Glutamatergic neuron (in vitro differentiated cells): ENCODE measurements around the gene RPL14. TPM values are rescaled to one million over a fixed set of nuclear protein-coding genes. Genes with fewer than 3 reads are reported as not detected.
A peak's percentile ranks its signal among the peaks of the same experiment; 100 is the strongest.
"Not testable (repeated sequence)": the region's sequence is repeated elsewhere in the genome, so short reads cannot be mapped to it uniquely, and the experiment has no call there.

ENCODE experiments used
- DNase-seq: peaks from one replicate; pipeline ENCODE4 v3.0.0; 2022
- H3K27ac Mint-ChIP-seq: one replicate; pipeline ENCODE4 v1.8.0; 2020; ENCODE audit warnings: mild to moderate bottlenecking, mixed read lengths, inconsistent platforms; ENCODE audit not compliant: unreplicated experiment
- H3K27me3 Mint-ChIP-seq: one replicate; pipeline ENCODE4 v1.8.0; 2020; ENCODE audit warnings: mild to moderate bottlenecking, moderate library complexity, mixed read lengths, inconsistent platforms; ENCODE audit not compliant: unreplicated experiment
- H3K36me3 Mint-ChIP-seq: one replicate; pipeline ENCODE4 v1.8.0; 2020; ENCODE audit warnings: mild to moderate bottlenecking, mixed read lengths, inconsistent platforms; ENCODE audit not compliant: unreplicated experiment
- H3K4me1 Mint-ChIP-seq: one replicate; pipeline ENCODE4 v1.8.0; 2020; ENCODE audit warnings: mild to moderate bottlenecking, low read depth, mixed read lengths, inconsistent platforms; ENCODE audit not compliant: unreplicated experiment
- H3K4me3 Mint-ChIP-seq: one replicate; pipeline ENCODE4 v1.8.0; 2020; ENCODE audit warnings: mild to moderate bottlenecking, mixed read lengths, inconsistent platforms; ENCODE audit not compliant: unreplicated experiment
- H3K9me3 Mint-ChIP-seq: one replicate; pipeline ENCODE4 v1.8.0; 2020; ENCODE audit warnings: mild to moderate bottlenecking, moderate library complexity, mixed read lengths, inconsistent platforms; ENCODE audit not compliant: unreplicated experiment
- CTCF ChIP-seq: fragments of 200-600 bp; sonication (generic); IDR thresholded peaks from one replicate; pipeline ENCODE4 v1.5.0; 2021; ENCODE audit not compliant: partially characterized antibody, unreplicated experiment
- total RNA-seq: library from RNA; stranded (reverse); fragmentation: NEBNext Ultra II Directional; extraction: Animal tissue kit (Norgen Biotek cat#: 25700); gene quantifications from one replicate; pipeline ENCODE4 v1.2.1, GENCODE V29; 2021; ENCODE audit not compliant: unreplicated experiment

Gene RPL14
- total RNA-seq, 1 donor from 2014 or later = 1,217 TPM

- no peak for DNase-seq
- H3K4me3 Mint-ChIP-seq = no peak overlapping the region
- peaks cover 4% of the 10 kb centered on the region for H3K27me3 Mint-ChIP-seq
- no peak for TF ChIP-seq CTCF
- peaks cover 12% of the 10 kb centered on the region for H3K4me1 Mint-ChIP-seq
- peaks cover 5% of the 10 kb centered on the region for H3K36me3 Mint-ChIP-seq
- H3K9me3 Mint-ChIP-seq = no peaks in the 10 kb centered on the region
- no peak overlapping the region for H3K27ac Mint-ChIP-seq
Observed at GRCh38 chr3:40461161-40461560, 4.0 kb downstream of the RPL14 start.

DNA sequence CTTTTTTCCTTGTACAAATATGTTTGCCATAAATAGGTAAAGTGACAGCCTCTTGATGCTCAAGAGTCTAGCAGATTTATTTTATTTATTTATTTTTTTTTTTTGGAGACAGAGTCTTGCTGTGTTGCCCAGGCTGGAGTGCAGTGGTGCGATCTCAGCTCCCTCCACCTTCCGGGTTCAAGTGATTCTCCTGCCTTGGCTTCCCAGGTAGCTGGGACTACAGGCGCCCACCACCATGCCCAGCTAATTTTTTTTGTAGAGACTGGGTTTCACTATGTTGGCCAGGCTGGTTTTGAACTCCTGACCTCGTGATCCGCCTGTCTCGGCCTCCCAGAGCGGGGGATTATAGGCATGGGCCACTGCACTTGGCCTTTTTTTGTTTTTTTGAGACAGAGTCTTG lies 5.7 kb downstream of the RPL14 start:
- not testable (repeated sequence) for H3K9me3 Mint-ChIP-seq, H3K36me3 Mint-ChIP-seq, H3K27me3 Mint-ChIP-seq, H3K27ac Mint-ChIP-seq, H3K4me3 Mint-ChIP-seq, DNase-seq
- H3K4me1 Mint-ChIP-seq = peaks cover 12% of the 10 kb centered on the region

DNA sequence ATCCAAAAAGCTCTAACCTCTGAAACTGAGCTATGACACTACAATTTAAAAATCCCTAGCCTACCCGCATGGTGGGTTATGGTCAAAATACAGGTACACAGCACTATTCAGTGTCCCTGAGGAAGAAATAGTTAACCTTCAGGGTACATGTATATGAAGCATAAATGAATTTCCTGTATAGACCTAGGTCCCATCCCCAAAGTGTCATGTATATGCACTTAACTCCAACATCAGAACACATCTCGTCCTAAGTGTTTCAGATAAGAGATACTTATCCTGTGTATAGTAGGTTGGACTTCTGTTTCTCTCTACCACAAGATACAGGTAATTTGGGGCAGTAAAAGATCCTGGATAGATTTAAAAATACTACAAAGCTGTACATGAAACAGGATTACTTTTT lies 6.4 kb downstream of the RPL14 start:
- Mint-ChIP-seq H3K36me3 (no peaks in the 10 kb centered on the region), H3K27me3 (peaks cover 1% of the 10 kb centered on the region), H3K4me3 (no peak overlapping the region), H3K27ac (no peak overlapping the region), H3K4me1 (peaks cover 7% of the 10 kb centered on the region), H3K9me3 (no peaks in the 10 kb centered on the region)
- no peak for TF ChIP-seq CTCF
- DNase-seq = no peak

- Mint-ChIP-seq H3K4me1 (peaks cover 4% of the 10 kb centered on the region), H3K9me3 (no peaks in the 10 kb centered on the region), H3K27me3 (no peaks in the 10 kb centered on the region), H3K27ac (no peak overlapping the region), H3K36me3 (no peaks in the 10 kb centered on the region), H3K4me3 (no peak overlapping the region)
- no peak for DNase-seq
- TF ChIP-seq CTCF = no peak
Observed at GRCh38 chr3:40464339-40465110, 7.4 kb downstream of the RPL14 start.

DNA sequence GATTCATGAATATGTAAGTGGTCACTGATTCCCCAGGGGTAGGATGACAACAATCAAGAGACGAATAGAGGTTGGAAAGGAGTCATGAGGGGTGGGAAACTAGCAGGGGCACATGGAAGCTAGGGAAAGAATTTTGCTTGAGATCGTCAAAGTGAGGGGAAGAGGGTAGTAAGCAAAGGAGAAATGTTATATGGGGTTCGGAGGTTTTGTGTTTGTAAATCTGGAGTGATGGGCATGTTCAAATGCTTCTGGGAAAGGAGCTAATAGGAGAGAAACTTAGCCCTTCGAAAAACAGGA lies 7.9 kb downstream of the RPL14 start:
- no peaks in the 10 kb centered on the region for H3K9me3 Mint-ChIP-seq
- H3K4me3 Mint-ChIP-seq = no peak overlapping the region
- peak overlapping the region; percentile 3 for H3K27ac Mint-ChIP-seq

More for the DNA sequence above, 7.9 kb downstream of the RPL14 start:
- TF ChIP-seq CTCF = no peak
- Mint-ChIP-seq H3K4me1 (peaks cover 4% of the 10 kb centered on the region), H3K27me3 (no peaks in the 10 kb centered on the region), H3K36me3 (no peaks in the 10 kb centered on the region)
- no peak for DNase-seq
